GM23338 (cell line): ENCODE measurements around the gene DYRK1A. TPM values are rescaled to one million over a fixed set of nuclear protein-coding genes. Genes with fewer than 3 reads are reported as not detected.

ENCODE experiments used
- ATAC-seq: fragments of 200-7000 bp; cut with Tn5 transposase; 3 replicates; pipeline ENCODE4 v1.9.1; 2020
- DNase-seq: peaks from one replicate; pipeline ENCODE4 v3.0.0-alpha.2; 2015; ENCODE audit warnings: low spot score
- H2AFZ ChIP-seq: fragments of 200-600 bp; sonication (generic); 2 replicates; pipeline ENCODE4 v1.8.0; 2016; ENCODE audit warnings: antibody characterized with exemption, mild to moderate bottlenecking, moderate library complexity
- H3F3A ChIP-seq: fragments of 200-600 bp; sonication (generic); replicated peaks from 2 replicates; pipeline ENCODE4 v1.8.0; 2017; ENCODE audit warnings: antibody characterized with exemption, mixed run types, low read depth
- H3K27ac ChIP-seq: fragments of 200-600 bp; sonication (generic); 2 replicates; pipeline ENCODE4 v1.6.1; 2016; ENCODE audit warnings: low read depth
- H3K27me3 ChIP-seq: fragments of 200-600 bp; sonication (generic); 2 replicates; pipeline ENCODE4 v1.8.0; 2016; ENCODE audit warnings: mild to moderate bottlenecking, mixed run types, moderate library complexity; ENCODE audit not compliant: insufficient read depth
- H3K36me3 ChIP-seq: fragments of 200-600 bp; sonication (generic); 2 replicates; pipeline ENCODE4 v1.8.0; 2016; ENCODE audit warnings: mild to moderate bottlenecking; ENCODE audit not compliant: insufficient read depth
- H3K4me1 ChIP-seq: fragments of 200-600 bp; sonication (generic); 2 replicates; pipeline ENCODE4 v1.8.0; 2016; ENCODE audit warnings: mild to moderate bottlenecking, moderate library complexity; ENCODE audit not compliant: insufficient read depth
- H3K4me2 ChIP-seq: fragments of 200-600 bp; sonication (generic); 2 replicates; pipeline ENCODE4 v1.7.1; 2017; ENCODE audit warnings: mixed run types
- H3K4me3 ChIP-seq: fragments of 200-600 bp; sonication (generic); 2 replicates; pipeline ENCODE4 v1.6.1; 2016; ENCODE audit warnings: mixed run types
- H3K79me2 ChIP-seq: fragments of 200-600 bp; sonication (generic); replicated peaks from 2 replicates; pipeline ENCODE4 v1.8.0; 2017; ENCODE audit warnings: mild to moderate bottlenecking; ENCODE audit not compliant: insufficient read depth
- H3K9me2 ChIP-seq: fragments of 200-600 bp; sonication (generic); 2 replicates; pipeline ENCODE4 v1.8.0; 2017; ENCODE audit not compliant: insufficient read depth
- H4K20me1 ChIP-seq: fragments of 200-600 bp; sonication (generic); replicated peaks from 2 replicates; pipeline ENCODE4 v1.8.0; 2017; ENCODE audit warnings: mild to moderate bottlenecking; ENCODE audit not compliant: insufficient read depth
- H3K27ac Mint-ChIP-seq: 2 replicates; pipeline ENCODE4 v1.8.0; 2020; ENCODE audit warnings: inconsistent platforms, mild to moderate bottlenecking, moderate library complexity, mixed read lengths
- H3K27me3 Mint-ChIP-seq: 3 replicates; pipeline ENCODE4 v1.8.0; 2022; ENCODE audit warnings: low read depth, mild to moderate bottlenecking, moderate library complexity, mixed read lengths, inconsistent platforms; ENCODE audit not compliant: insufficient read depth, poor library complexity
- H3K36me3 Mint-ChIP-seq: 3 replicates; pipeline ENCODE4 v1.8.0; 2021; ENCODE audit warnings: low read depth, mild to moderate bottlenecking, inconsistent platforms, moderate library complexity, mixed read lengths
- H3K4me1 Mint-ChIP-seq: 3 replicates; pipeline ENCODE4 v1.8.0; 2020; ENCODE audit warnings: mild to moderate bottlenecking, inconsistent platforms, mixed read lengths
- H3K4me3 Mint-ChIP-seq: 3 replicates; pipeline ENCODE4 v1.8.0; 2021; ENCODE audit warnings: moderate library complexity, mild to moderate bottlenecking, inconsistent platforms, mixed read lengths
- H3K9me3 Mint-ChIP-seq: 3 replicates; pipeline ENCODE4 v1.8.0; 2020; ENCODE audit warnings: moderate library complexity, mild to moderate bottlenecking, inconsistent platforms, mixed read lengths
- CREB1 ChIP-seq: fragments of 250-450 bp; sonication (Bioruptor Pico); IDR thresholded peaks from 2 replicates; pipeline ENCODE4 v1.5.0; 2020; ENCODE audit warnings: low read depth, mild to moderate bottlenecking, moderate library complexity
- CTCF ChIP-seq, 2 experiments: fragments of 200-600 bp in 1 of 2; sonication (generic) in 1 of 2; conservative IDR thresholded peaks; 2 replicates each; pipeline versions ENCODE4 v1.5.1 to v1.6.1; 2016 to 2017; ENCODE audit warnings: antibody characterized with exemption in 2 of 2, low read depth in 2 of 2, mild to moderate bottlenecking in 2 of 2, moderate library complexity in 1 of 2
- EZH2 ChIP-seq: fragments of 200-600 bp; sonication (generic); IDR thresholded peaks from one replicate; pipeline ENCODE4 v1.8.0; 2017; ENCODE audit warnings: antibody characterized with exemption, mild to moderate bottlenecking, low read depth; ENCODE audit not compliant: unreplicated experiment
- EZH2phosphoT487 ChIP-seq: fragments of 200-600 bp; sonication (generic); IDR thresholded peaks from one replicate; pipeline ENCODE4 v1.8.1; 2018; ENCODE audit warnings: antibody characterized with exemption; ENCODE audit not compliant: unreplicated experiment
- JUNB ChIP-seq: IDR thresholded peaks from one replicate; pipeline ENCODE4 v1.6.1; 2016; ENCODE audit warnings: antibody characterized with exemption; ENCODE audit not compliant: unreplicated experiment
- NANOG ChIP-seq: IDR thresholded peaks from 2 replicates; pipeline ENCODE4 v1.6.1; 2016; ENCODE audit warnings: antibody characterized with exemption, borderline replicate concordance
- POLR2AphosphoS5 ChIP-seq: IDR thresholded peaks from 2 replicates; pipeline ENCODE4 v1.6.1; 2016; ENCODE audit warnings: antibody characterized with exemption, low read depth
- REST ChIP-seq: IDR thresholded peaks from one replicate; pipeline ENCODE4 v1.6.1; 2018; ENCODE audit warnings: antibody characterized with exemption; ENCODE audit not compliant: unreplicated experiment
- STAT1 ChIP-seq: IDR thresholded peaks from one replicate; pipeline ENCODE4 v1.6.1; 2016; ENCODE audit warnings: antibody characterized with exemption; ENCODE audit not compliant: unreplicated experiment
- ZNF114 ChIP-seq: fragments of 250-450 bp; sonication (Bioruptor Pico); IDR thresholded peaks from 2 replicates; pipeline ENCODE4 v1.5.0; 2020; ENCODE audit warnings: mild to moderate bottlenecking, moderate library complexity
- ZNF331 ChIP-seq: fragments of 250-450 bp; sonication (Bioruptor Pico); IDR thresholded peaks from 2 replicates; pipeline ENCODE4 v1.5.0; 2020; ENCODE audit warnings: low read depth, mild to moderate bottlenecking, moderate library complexity
- ZNF462 ChIP-seq: fragments of 250-450 bp; sonication (Bioruptor Pico); IDR thresholded peaks from 2 replicates; pipeline ENCODE4 v1.5.0; 2020; ENCODE audit warnings: mild to moderate bottlenecking, moderate library complexity
- polyA plus RNA-seq: library from polyadenylated mRNA; unstranded; fragments of >200 nt; fragmentation: Nextera tagmentation; extraction: Ambion mirVana; gene quantifications from 2 replicates; pipeline ENCODE4 v1.2.1, GENCODE V29; 2016
- total RNA-seq: library from RNA; depleted of rRNA; stranded (reverse); fragments of >200 nt; shearing (Covaris generic); gene quantifications from 2 replicates; pipeline ENCODE4 v1.2.3, GENCODE V29; 2014
- TF ChIP-seq, protein P1 (sequence below): IDR thresholded peaks from 2 replicates; pipeline ENCODE4 v1.6.1; 2016; ENCODE audit warnings: antibody characterized with exemption

The DYRK1A gene
- total and polyA plus RNA-seq, 2 experiments from 2014 or later: 10.3 to 84.7 TPM

- TF ChIP-seq CTCF (conservative IDR thresholded peaks at IDR 0.05; ENCODE audit: low read depth in 2 of 2) (no peak), JUNB (no peak), EZH2 (no peak), REST (no peak), ZNF331 (CRISPR knock-in tag) (no peak), ZNF114 (CRISPR knock-in tag) (no peak), STAT1 (no peak), EZH2phosphoT487 (no peak), POLR2AphosphoS5 (no peak), NANOG (no peak), CREB1 (CRISPR knock-in tag) (no peak), ZNF462 (CRISPR knock-in tag) (no peak)
- TF ChIP-seq, protein P1, sequence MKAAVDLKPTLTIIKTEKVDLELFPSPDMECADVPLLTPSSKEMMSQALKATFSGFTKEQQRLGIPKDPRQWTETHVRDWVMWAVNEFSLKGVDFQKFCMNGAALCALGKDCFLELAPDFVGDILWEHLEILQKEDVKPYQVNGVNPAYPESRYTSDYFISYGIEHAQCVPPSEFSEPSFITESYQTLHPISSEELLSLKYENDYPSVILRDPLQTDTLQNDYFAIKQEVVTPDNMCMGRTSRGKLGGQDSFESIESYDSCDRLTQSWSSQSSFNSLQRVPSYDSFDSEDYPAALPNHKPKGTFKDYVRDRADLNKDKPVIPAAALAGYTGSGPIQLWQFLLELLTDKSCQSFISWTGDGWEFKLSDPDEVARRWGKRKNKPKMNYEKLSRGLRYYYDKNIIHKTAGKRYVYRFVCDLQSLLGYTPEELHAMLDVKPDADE: no peak
- Mint-ChIP-seq H3K27me3 (peaks cover 5% of the 10 kb centered on the region), H3K9me3 (peaks cover 20% of the 10 kb centered on the region; the same call in 2 of the 3 replicates), H3K4me1 (peaks cover 40% of the 10 kb centered on the region), H3K27ac (no peak overlapping the region), H3K36me3 (peaks cover 29% of the 10 kb centered on the region), H3K4me3 (no peak overlapping the region)
- DNase-seq (no peak), ATAC-seq (no peak)
- H3K4me1 ChIP-seq: peaks cover 33% of the 10 kb centered on the region
- H3K27ac ChIP-seq: no peak overlapping the region
- no peaks in the 10 kb centered on the region for H3F3A ChIP-seq
- no peaks in the 10 kb centered on the region for H3K9me2 ChIP-seq
- no peak overlapping the region for H3K4me2 ChIP-seq
- H3K4me3 ChIP-seq: no peak overlapping the region
- no peaks in the 10 kb centered on the region for H3K36me3 ChIP-seq
- H3K79me2 ChIP-seq: peaks cover 100% of the 10 kb centered on the region
- H2AFZ ChIP-seq: no peak overlapping the region
- peaks cover 68% of the 10 kb centered on the region for H4K20me1 ChIP-seq
- no peaks in the 10 kb centered on the region for H3K27me3 ChIP-seq
Measured at GRCh38 chr21:37405629-37406028, 39.1 kb downstream of the DYRK1A start.
